Astrocyte (in vitro differentiated cells and primary cell): Measurements from ENCODE around the gene RNF138. TPM values are rescaled to one million over a fixed set of nuclear protein-coding genes. Genes with fewer than 3 reads are reported as not detected.

Experiments used
- DNase-seq: peaks from one replicate; pipeline ENCODE4 v3.0.0-alpha.2; 2010; ENCODE audit warnings: low read depth
- FAIRE-seq: peaks from 2 replicates; lab custom pipeline; 2011; peaks lifted over from hg19 to GRCh38; lab: Jason Lieb, UNC
- H2AFZ ChIP-seq: 2 replicates; pipeline ENCODE4 v1.6.0; 2012; ENCODE audit warnings: low read depth, low read length, inconsistent platforms
- H3K27ac ChIP-seq: 2 replicates; pipeline ENCODE4 v1.5.1; 2011; ENCODE audit warnings: low read depth, low read length, inconsistent platforms
- H3K27me3 ChIP-seq: 2 replicates; pipeline ENCODE4 v1.6.0; 2011; ENCODE audit warnings: low read length, inconsistent platforms; ENCODE audit not compliant: insufficient read depth
- H3K36me3 ChIP-seq: 2 replicates; pipeline ENCODE4 v1.5.1; 2011; ENCODE audit warnings: low read length, inconsistent platforms; ENCODE audit not compliant: insufficient read depth
- H3K4me1 ChIP-seq: 2 replicates; pipeline ENCODE4 v1.5.1; 2011; ENCODE audit warnings: low read length, inconsistent platforms; ENCODE audit not compliant: insufficient read depth
- H3K4me2 ChIP-seq: 2 replicates; pipeline ENCODE4 v1.6.0; 2012; ENCODE audit warnings: low read length, inconsistent platforms
- H3K4me3 ChIP-seq: 2 replicates; pipeline ENCODE4 v1.5.1; 2011; ENCODE audit warnings: low read depth, mild to moderate bottlenecking, low read length, inconsistent platforms; ENCODE audit not compliant: insufficient read depth
- H3K79me2 ChIP-seq: 2 replicates; pipeline ENCODE4 v1.6.0; 2012; ENCODE audit warnings: mild to moderate bottlenecking, low read length, inconsistent platforms; ENCODE audit not compliant: insufficient read depth
- H3K9ac ChIP-seq: 2 replicates; pipeline ENCODE4 v1.6.0; 2012; ENCODE audit warnings: mild to moderate bottlenecking, low read length, inconsistent platforms
- H3K9me3 ChIP-seq: 2 replicates; pipeline ENCODE4 v1.5.1; 2012; ENCODE audit warnings: low read depth, mild to moderate bottlenecking, low read length, inconsistent platforms; ENCODE audit not compliant: insufficient read depth
- H4K20me1 ChIP-seq: 2 replicates; pipeline ENCODE4 v1.6.0; 2012; ENCODE audit warnings: low read length, inconsistent platforms; ENCODE audit not compliant: insufficient read depth
- H3K27ac Mint-ChIP-seq: one replicate; pipeline ENCODE4 v1.8.0; 2021; ENCODE audit warnings: mild to moderate bottlenecking, mixed read lengths; ENCODE audit not compliant: unreplicated experiment
- H3K27me3 Mint-ChIP-seq: one replicate; pipeline ENCODE4 v1.8.0; 2021; ENCODE audit warnings: low read depth, mixed read lengths; ENCODE audit not compliant: unreplicated experiment
- H3K36me3 Mint-ChIP-seq: one replicate; pipeline ENCODE4 v1.8.0; 2021; ENCODE audit warnings: low read depth, mixed read lengths; ENCODE audit not compliant: unreplicated experiment
- H3K4me1 Mint-ChIP-seq: one replicate; pipeline ENCODE4 v1.8.0; 2021; ENCODE audit warnings: low read depth, mixed read lengths; ENCODE audit not compliant: unreplicated experiment
- H3K4me3 Mint-ChIP-seq: one replicate; pipeline ENCODE4 v1.8.0; 2021; ENCODE audit warnings: mild to moderate bottlenecking, moderate library complexity, mixed read lengths; ENCODE audit not compliant: unreplicated experiment
- H3K9me3 Mint-ChIP-seq: one replicate; pipeline ENCODE4 v1.8.0; 2021; ENCODE audit warnings: mild to moderate bottlenecking, mixed read lengths; ENCODE audit not compliant: unreplicated experiment
- CTCF ChIP-seq: IDR thresholded peaks from 2 replicates; pipeline ENCODE4 v1.5.1; 2011; ENCODE audit warnings: low read depth, mild to moderate bottlenecking, inconsistent platforms, low read length, moderate library complexity; ENCODE audit not compliant: insufficient read depth
- EZH2 ChIP-seq: IDR thresholded peaks from 2 replicates; pipeline ENCODE4 v1.6.1; 2012; ENCODE audit warnings: mild to moderate bottlenecking, low read length, inconsistent platforms; ENCODE audit not compliant: insufficient read depth
- total RNA-seq: library from RNA; stranded (reverse); gene quantifications from 2 replicates; pipeline ENCODE4 v1.2.1, GENCODE V29; 2021

Gene RNF138
- total RNA-seq, 1 donor from 2014 or later, result 15.4 TPM

GRCh38 chr18:32078845-32079244 lies 12.8 kb upstream of the RNF138 start:
- peaks cover 3% of the 10 kb centered on the region for H3K36me3 Mint-ChIP-seq
- FAIRE-seq, result no peak
- H3K4me1 ChIP-seq, result no peaks in the 10 kb centered on the region
- H3K9ac ChIP-seq, result no peak overlapping the region
- H3K9me3 ChIP-seq, result no peaks in the 10 kb centered on the region
- H3K9me3 Mint-ChIP-seq, result peaks cover 2% of the 10 kb centered on the region
- no peak overlapping the region for H3K27ac Mint-ChIP-seq
- no peak overlapping the region for H3K4me3 Mint-ChIP-seq
- no peaks in the 10 kb centered on the region for H3K36me3 ChIP-seq
- H4K20me1 ChIP-seq, result no peaks in the 10 kb centered on the region
- TF ChIP-seq EZH2 (no peak), CTCF (no peak)
- H3K27me3 Mint-ChIP-seq, result no peaks in the 10 kb centered on the region
- H3K79me2 ChIP-seq, result no peaks in the 10 kb centered on the region
- H3K27me3 ChIP-seq, result no peaks in the 10 kb centered on the region
- no peak overlapping the region for H2AFZ ChIP-seq
- no peak overlapping the region for H3K4me3 ChIP-seq
- H3K4me2 ChIP-seq, result no peak overlapping the region
- no peaks in the 10 kb centered on the region for H3K4me1 Mint-ChIP-seq
- H3K27ac ChIP-seq, result no peak overlapping the region
- DNase-seq, result no peak

- H3K4me1 ChIP-seq, result peaks cover 11% of the 10 kb centered on the region
- no peaks in the 10 kb centered on the region for H3K9me3 Mint-ChIP-seq
- H2AFZ ChIP-seq, result no peak overlapping the region
- H3K4me3 ChIP-seq, result no peak overlapping the region
- no peaks in the 10 kb centered on the region for H3K79me2 ChIP-seq
- no peak overlapping the region for H3K27ac ChIP-seq
- TF ChIP-seq EZH2 (no peak), CTCF (no peak)
- H3K4me3 Mint-ChIP-seq, result no peak overlapping the region
- no peaks in the 10 kb centered on the region for H3K27me3 Mint-ChIP-seq
- no peaks in the 10 kb centered on the region for H3K36me3 ChIP-seq
- DNase-seq (peak; percentile 65), FAIRE-seq (no peak)
- no peak overlapping the region for H3K4me2 ChIP-seq
- no peaks in the 10 kb centered on the region for H3K27me3 ChIP-seq
- no peaks in the 10 kb centered on the region for H4K20me1 ChIP-seq
- H3K9ac ChIP-seq, result no peak overlapping the region
- no peaks in the 10 kb centered on the region for H3K9me3 ChIP-seq
- H3K27ac Mint-ChIP-seq, result no peak overlapping the region
- H3K4me1 Mint-ChIP-seq, result peaks cover 4% of the 10 kb centered on the region
- no peaks in the 10 kb centered on the region for H3K36me3 Mint-ChIP-seq
Observed at GRCh38 chr18:32081881-32082280, 9.8 kb upstream of the RNF138 start.

DNA sequence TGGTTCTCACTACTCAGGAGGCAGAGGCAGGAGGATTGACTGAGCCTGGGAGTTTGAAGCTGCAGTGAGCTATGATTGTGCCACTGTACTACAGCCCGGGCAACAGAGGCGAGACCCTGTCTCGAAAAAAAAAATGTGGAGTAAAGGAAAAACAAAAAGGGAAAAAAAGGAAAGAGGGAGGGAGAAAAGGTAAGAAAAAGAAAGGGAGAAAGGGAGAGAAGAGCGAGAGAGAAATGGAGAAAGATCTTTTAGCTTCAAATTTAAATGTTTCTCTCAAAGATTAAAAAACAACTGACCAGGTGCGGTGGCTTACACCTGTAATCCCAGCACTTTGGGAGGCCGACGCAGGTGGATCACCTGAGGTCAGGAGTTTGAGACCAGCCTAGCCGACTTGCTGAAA lies 7.9 kb upstream of the RNF138 start:
- FAIRE-seq, result no peak

More for the DNA sequence above, 7.9 kb upstream of the RNF138 start:
- no peak for TF ChIP-seq EZH2
- TF ChIP-seq CTCF, result no peak
- peaks cover 4% of the 10 kb centered on the region for H3K4me1 Mint-ChIP-seq
- DNase-seq, result no peak
- no peak overlapping the region for H3K4me3 ChIP-seq
- H3K9ac ChIP-seq, result no peak overlapping the region
- H3K4me3 Mint-ChIP-seq, result no peak overlapping the region
- H3K9me3 ChIP-seq, result no peaks in the 10 kb centered on the region
- H3K4me1 ChIP-seq, result peaks cover 16% of the 10 kb centered on the region
- no peak overlapping the region for H3K4me2 ChIP-seq
- no peaks in the 10 kb centered on the region for H3K27me3 ChIP-seq
- H3K27me3 Mint-ChIP-seq, result no peaks in the 10 kb centered on the region
- H4K20me1 ChIP-seq, result no peaks in the 10 kb centered on the region
- H3K79me2 ChIP-seq, result no peaks in the 10 kb centered on the region
- no peaks in the 10 kb centered on the region for H3K36me3 Mint-ChIP-seq
- H3K27ac ChIP-seq, result no peak overlapping the region
- H3K36me3 ChIP-seq, result no peaks in the 10 kb centered on the region
- H2AFZ ChIP-seq, result no peak overlapping the region
- H3K27ac Mint-ChIP-seq, result no peak overlapping the region
- no peaks in the 10 kb centered on the region for H3K9me3 Mint-ChIP-seq
